GM19240 (cell line): Measurements from ENCODE around the gene MCF2L2.

ENCODE experiments used
- DNase-seq: peaks from one replicate; pipeline ENCODE4 v3.0.0; 2011; ENCODE audit warnings: low spot score; ENCODE audit not compliant: insufficient read length

The MCF2L2 gene

GRCh38 chr3:183329543-183329942 lies 98.9 kb downstream of the MCF2L2 start:
- no peak for DNase-seq

- DNase-seq = no peak
Observed at GRCh38 chr3:183328823-183329222, 99.6 kb downstream of the MCF2L2 start.

DNA sequence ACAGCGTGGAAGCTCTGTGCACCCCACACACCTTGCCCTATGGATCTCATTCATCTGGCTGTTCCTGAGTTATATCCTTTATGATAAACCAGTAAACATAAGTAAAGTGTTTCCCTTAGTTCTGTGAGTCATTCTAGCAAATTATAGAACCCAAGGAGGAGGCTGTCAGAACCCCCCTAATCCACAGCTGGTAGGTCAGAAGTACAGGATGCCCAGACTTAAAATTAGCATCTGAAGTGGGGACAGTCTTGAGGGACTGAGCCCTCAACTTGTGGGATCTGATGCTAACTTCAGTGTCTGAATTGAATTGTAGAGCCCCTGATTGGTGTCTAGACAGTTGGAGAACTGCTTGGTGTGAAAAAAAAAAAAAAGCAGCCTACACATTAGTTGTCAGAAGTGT lies 100.3 kb downstream of the MCF2L2 start:
- DNase-seq = no peak

DNA sequence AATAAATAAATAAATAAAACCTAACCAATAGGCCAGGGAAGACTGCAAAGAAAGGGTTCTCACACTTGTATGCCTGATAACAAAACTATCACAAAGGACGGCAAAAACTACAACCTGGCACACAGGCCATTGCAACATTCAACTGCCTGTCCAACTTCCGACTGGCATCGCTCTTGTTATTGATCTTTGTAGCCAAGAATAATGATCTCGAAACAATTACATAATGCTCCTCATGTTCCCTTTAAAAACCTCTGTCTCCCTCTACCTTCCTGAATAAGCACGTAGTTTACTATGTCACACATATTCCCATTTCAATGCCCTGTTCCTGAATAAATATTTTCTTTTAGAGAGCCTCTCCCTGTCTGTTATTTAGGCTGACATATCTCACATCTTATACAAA lies 101.1 kb downstream of the MCF2L2 start:
- no peak for DNase-seq

DNA sequence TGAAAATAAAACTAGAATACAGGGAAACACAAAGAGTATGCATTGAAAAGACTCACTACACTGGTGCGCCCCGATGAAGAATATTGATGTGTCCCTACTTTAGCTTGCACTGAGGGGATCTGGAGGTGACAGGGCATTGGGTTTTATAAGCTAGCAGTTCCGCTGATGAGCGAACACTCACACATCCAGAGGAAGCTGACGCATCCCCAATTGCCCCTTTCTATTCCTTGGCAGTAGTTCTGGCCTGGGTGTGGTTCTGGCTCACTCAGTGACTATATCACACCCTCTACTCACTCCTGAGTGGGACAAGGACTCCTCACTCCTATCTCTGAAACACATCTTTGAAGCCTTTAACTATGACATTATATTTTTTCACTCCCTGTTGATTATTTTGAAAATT lies 104.3 kb downstream of the MCF2L2 start:
- no peak for DNase-seq

DNA sequence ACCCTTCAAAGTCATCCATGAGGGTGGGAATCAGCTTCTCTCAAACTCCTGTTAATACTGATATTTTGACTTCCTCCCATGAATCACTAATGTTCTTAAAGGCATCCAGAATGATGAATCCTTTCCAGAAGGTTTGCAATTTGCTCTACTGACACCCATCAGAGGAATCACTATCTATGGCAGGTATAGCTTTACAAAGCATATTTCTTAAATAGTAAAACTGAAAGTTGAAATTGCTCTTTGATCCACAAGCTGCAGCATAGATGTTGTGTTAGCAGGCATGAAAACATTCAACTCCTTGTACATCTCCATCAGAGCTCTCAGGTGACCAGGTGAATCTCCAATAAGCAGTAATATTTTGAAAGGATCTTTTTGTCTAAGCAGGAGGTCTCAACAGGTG lies 109.0 kb downstream of the MCF2L2 start:
- DNase-seq = no peak

DNA sequence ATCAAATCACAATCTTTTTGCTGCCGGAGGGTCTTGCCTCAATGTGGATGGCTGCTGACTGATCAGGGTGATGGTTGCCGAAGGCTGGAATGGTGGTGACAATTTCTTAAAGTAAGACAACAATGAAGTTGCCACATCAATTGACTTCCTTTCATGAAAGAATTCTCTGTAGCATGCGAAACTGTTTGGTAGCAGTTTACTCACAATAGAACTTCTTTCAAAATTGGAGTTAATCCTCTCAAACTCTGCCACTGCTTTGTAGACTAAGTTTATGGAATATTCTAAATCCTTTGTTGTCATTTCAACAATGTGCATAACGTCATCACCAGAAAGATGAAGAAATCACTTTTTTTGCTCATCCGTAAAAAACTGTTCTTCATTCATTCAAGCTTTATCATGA lies 109.5 kb downstream of the MCF2L2 start:
- no peak for DNase-seq

DNA sequence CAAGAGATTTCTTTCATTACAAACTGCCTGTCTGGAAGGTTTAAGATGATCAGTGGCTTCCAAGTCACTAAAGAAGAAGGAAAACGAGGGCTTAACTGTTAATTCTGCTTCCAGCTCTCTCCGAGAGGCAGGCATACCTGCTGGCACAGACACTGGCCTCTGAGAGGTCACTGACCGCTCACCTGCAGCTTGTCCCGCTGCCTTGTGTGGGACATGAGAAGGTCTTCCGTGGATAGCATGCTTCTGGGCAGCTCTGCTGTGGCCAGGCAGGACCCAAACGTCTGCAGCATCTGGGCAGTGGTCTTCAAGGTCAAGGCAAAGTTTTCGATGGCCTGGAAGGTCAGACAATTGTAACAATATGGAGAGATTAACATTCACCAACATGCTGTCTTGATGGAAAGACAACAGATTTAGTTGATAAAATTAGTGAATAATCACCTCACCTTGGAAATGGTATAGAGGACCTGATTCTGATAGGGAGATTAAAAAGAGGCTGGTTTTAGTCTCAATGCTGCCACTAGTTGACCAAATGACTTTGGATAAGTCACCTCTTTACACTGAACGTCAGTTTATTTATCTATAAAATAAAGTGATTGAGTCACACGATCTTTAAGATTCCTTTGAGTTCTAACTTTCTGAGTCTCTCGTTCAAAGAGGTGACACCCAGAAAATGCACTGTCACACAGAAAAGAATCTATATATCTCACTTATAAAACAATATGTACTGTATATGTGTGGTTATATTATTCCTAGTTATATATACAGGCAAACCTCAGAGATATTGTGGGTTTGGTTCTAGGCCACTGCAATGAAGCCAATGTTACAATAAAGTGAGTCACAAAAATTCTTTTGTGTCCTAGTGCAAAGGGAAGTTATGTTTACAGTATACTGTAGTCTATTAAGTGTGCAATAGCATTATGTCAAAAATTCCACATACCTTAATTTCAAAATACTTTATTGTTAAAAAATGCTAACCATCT lies 110.2 kb downstream of the MCF2L2 start:
- DNase-seq = no peak

DNA sequence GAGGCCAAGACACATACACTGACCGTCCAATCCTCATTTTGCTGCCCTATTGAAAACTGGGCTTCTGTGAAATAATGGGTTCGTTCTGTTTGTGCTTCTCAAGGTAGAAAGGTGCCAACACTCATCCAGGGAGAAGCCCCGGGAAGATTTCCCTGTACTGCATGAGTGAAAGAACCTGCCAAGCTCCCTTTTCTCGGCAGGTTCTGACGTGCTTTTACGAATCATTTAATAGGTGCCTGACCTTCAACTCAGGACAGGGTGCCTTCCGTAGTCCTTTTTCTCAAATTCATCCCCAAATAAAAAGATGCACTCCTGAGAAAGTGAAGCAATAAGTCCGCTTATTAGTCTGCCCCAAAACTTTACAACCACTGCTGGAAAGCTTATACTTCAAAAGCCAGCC lies 111.1 kb downstream of the MCF2L2 start:
- DNase-seq = no peak

GRCh38 chr3:183315739-183316138 lies 112.7 kb downstream of the MCF2L2 start:
- no peak for DNase-seq

- DNase-seq = no peak
Observed at GRCh38 chr3:183313764-183314163, 114.7 kb downstream of the MCF2L2 start.

DNA sequence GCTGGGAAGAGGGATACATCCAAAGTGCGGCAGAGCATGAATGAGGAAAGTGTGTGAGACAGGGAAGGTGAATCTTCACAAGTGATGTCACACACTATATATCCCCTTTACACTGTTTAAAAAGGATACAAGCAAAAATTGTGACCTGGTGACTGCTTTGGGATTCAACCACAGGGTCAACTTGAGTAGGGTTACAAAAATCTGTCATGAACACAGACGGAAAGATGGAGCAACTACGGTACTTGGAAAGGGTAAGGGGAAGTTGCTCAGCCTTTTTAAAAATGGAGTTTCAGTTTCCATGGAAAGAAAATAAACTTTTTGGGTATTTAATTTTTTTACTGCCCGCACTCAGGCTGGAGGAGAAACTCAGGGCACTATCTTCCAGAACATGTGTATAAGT lies 115.1 kb downstream of the MCF2L2 start:
- no peak for DNase-seq

DNA sequence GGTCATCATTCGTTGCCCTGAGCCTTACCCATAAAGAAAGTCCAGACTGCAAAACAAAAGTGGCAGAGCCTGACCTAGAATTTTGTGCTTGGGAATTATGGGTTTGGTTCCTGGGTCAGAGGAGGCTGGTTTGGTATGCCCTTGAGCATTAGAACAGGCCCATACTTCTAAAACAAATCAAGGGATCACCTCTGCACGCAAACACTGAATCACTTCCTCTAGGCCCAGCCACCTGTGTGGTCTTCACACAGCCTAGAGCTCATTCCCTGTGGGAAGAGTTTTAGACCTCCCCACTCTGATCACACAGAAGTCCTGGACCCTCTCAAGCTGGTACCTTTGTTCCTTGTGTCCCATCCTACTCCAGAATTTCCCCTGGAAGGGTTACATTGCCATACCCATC lies 116.0 kb downstream of the MCF2L2 start:
- DNase-seq = no peak

DNA sequence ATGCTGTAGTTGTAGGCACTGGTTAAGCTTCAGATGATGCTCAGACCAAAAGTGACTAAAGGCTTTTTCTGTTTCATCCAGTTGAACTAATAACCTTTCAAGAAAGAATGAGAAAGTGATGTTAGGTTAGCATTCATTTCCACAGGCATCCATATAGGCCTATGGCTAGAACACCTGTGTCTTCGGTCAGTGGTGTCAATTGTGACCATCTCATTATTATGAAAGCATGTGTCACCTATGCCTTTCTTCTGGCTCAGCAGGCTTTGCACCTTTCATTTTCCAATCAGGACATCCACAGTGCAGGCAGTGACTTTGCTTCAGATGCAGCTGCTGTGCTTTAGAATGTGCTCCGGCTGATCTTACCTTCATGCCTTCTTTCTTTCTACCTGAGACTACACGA lies 117.5 kb downstream of the MCF2L2 start:
- no peak for DNase-seq

GRCh38 chr3:183309276-183309675 lies 119.1 kb downstream of the MCF2L2 start:
- no peak for DNase-seq

DNA sequence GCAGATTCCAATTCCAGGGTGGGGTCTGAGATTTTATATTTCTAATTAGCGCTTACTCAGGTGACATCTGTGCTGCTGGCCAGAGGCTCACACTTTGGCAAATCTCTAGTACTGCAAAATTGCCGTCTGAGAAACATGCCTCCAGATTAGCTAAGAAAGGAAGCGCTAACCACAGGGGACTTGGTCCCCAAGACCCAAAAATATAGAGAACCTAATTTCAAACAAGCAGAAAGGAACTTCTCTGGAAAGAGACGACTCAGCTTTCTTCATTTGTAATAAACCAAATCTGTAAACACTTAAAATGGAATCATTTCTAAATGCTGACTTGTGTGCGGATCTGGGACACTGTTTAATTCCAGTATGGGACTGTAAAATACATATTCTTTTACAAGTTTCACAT lies 119.7 kb downstream of the MCF2L2 start:
- DNase-seq = no peak

GRCh38 chr3:183307749-183308148 lies 120.7 kb downstream of the MCF2L2 start:
- no peak for DNase-seq

GRCh38 chr3:183306798-183307671 lies 121.4 kb downstream of the MCF2L2 start:
- peak; percentile 24 for DNase-seq

DNA sequence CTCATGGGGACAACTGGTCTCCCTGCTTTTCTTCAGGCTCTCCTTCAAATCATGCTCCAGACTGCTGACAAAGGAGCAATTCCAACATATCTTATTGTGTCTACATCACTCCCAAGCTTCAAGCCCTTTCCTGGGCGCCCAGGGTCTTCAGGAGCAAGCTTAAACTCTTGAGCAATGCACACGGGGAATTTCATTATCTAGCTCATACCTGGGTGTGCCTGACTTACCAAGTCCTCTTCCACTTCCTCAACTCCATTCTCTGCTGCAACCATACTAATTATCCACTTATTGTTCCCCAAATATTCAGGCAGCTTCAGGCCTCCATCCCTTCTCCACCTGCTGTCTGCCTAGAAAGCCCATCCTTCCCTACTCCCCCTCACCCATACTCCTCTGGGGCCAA lies 124.7 kb downstream of the MCF2L2 start:
- no peak for DNase-seq

DNA sequence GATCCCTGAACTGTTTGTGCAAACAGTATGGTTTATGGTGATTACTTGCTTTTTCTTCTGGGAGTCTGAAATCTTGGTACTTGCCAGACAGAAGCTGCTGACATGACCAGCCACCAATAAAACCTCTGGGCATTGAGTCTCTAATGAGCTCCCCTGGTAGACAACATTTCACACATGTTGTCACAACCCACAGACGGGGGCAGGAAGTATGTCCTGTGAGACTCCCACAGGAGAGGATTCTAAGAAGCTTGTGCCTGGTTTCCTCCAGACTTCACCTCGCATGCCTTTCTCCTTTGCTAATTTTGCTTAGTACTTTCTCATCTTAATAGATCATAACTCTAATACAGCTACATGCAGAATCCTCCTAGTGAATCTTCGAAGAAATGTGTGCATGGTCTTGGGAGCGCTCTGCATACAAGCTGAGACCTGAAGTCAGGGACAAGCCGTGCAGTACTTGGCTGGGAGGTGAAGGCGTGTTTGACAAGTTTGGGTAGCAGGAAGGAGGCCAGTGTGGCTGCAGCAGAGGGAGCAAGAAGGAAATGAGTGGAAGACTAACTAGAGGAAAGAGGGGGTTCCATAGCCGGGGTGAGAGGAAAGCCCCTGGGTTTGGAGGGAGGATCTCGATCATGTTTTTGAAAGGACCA lies 126.4 kb downstream of the MCF2L2 start:
- no peak for DNase-seq

DNA sequence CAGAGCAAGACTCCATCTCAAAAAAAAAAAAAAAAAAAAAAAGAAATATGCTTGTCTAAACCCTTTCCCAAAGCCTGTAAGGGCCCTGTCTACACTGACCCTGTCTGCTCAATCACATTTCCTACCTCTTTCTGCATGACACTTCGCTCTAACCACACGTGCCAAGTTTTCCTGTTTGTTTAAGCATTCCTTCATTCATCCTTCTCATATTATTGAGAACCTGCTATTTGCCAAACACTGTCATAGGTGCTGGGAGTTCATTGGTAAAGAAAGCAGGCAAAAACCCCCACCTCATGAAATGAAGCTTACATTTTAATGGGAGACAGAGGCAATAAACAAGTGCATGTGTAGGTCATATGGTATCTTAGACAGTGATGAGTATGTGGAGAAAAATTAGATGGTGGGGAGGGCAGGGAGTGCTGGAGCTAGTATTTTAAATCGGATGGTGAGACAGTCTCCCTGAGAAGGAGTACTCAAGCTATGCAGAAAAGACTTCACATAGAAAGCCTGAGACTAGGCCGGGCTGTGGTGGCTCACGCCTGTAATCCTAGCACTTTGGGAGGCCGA lies 127.3 kb downstream of the MCF2L2 start:
- DNase-seq = no peak
